H1 (cell line): Measurements from ENCODE around the gene S100A6. TPM values are rescaled to one million over a fixed set of nuclear protein-coding genes. Genes with fewer than 3 reads are reported as not detected.

Experiments
- BCL11A ChIP-seq, 2 experiments: IDR thresholded peaks; one replicate each; pipeline ENCODE4 v1.6.1; 2011; ENCODE audit warnings: low read depth in 2 of 2, low read length in 2 of 2, mild to moderate bottlenecking in 2 of 2
- CREB1 ChIP-seq: IDR thresholded peaks from 2 replicates; pipeline ENCODE4 v1.6.1; 2012; ENCODE audit warnings: inconsistent platforms
- GTF2F1 ChIP-seq: IDR thresholded peaks from 2 replicates; pipeline ENCODE4 v1.6.1; 2012; ENCODE audit warnings: low read depth, low read length, improper control_type of control experiment, borderline replicate concordance
- polyA plus RNA-seq, 7 experiments: library from polyadenylated mRNA; depleted of rRNA in 3 of 7; stranded (reverse) in 5 of 7; unstranded in 2 of 7; fragments of >200 nt in 5 of 7; fragments of 200-250 nt in 2 of 7; gene quantifications; 1 replicate in 5 of 7; 2 replicates in 1 of 7; 4 replicates in 1 of 7; pipeline versions ENCODE4 v1.2.1 to v1.2.3, GENCODE V29; 2011 to 2013; ENCODE audit warnings: missing spikeins in 2 of 7, mixed read lengths in 2 of 7
- total RNA-seq: library from RNA; stranded (reverse); fragmentation: NEBNext Ultra II Directional; extraction: Animal tissue kit (Norgen Biotek cat#: 25700); gene quantifications from 2 replicates; pipeline ENCODE4 v1.2.1, GENCODE V29; 2021
- TF ChIP-seq, protein P1 (sequence below): IDR thresholded peaks from 2 replicates; pipeline ENCODE4 v1.6.1; 2012; ENCODE audit warnings: low read length, inconsistent platforms
- TF ChIP-seq, protein P2 (sequence below): IDR thresholded peaks from 2 replicates; pipeline ENCODE4 v1.6.1; 2011; ENCODE audit warnings: low read depth, mild to moderate bottlenecking, low read length; ENCODE audit not compliant: insufficient read depth

The S100A6 gene
- total and polyA plus RNA-seq, 2 of the 8 experiments (the other 6 are each of a cell fraction or from before 2014, with no cell fraction given) = 11.1 to 63.0 TPM

DNA sequence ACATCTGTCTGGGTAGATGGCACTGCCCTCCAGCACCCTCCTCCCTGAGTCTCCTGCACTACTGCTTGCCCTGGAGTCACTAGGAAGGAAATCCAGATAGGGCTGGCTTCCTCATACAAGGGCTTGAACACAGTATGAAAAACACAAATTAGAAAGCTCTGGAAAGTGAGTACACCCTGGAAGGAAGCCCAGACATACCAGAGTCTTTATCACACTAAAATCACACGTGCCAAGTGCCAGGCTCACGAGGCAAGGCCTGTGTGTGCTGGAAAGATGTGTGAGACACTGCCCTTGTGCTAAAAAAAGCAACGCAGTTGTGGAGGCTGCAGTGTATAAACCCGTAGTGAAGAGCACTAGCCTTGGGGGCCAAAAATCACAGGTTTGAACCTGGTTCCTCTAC is 47.1 kb downstream of the S100A6 start (continued):
- TF ChIP-seq, protein P1, sequence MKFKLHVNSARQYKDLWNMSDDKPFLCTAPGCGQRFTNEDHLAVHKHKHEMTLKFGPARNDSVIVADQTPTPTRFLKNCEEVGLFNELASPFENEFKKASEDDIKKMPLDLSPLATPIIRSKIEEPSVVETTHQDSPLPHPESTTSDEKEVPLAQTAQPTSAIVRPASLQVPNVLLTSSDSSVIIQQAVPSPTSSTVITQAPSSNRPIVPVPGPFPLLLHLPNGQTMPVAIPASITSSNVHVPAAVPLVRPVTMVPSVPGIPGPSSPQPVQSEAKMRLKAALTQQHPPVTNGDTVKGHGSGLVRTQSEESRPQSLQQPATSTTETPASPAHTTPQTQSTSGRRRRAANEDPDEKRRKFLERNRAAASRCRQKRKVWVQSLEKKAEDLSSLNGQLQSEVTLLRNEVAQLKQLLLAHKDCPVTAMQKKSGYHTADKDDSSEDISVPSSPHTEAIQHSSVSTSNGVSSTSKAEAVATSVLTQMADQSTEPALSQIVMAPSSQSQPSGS = no peak
- TF ChIP-seq, protein P2, sequence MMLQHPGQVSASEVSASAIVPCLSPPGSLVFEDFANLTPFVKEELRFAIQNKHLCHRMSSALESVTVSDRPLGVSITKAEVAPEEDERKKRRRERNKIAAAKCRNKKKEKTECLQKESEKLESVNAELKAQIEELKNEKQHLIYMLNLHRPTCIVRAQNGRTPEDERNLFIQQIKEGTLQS = no peak
- TF ChIP-seq GTF2F1 (no peak), BCL11A (IDR thresholded peaks at IDR 0.05; ENCODE audit: low read depth in 2 of 2, low read length in 2 of 2) (no peak), CREB1 (no peak)
